NCI-H1694 (cell line): Measurements from ENCODE around the gene RABGAP1L.
"Not testable (repeated sequence)": the region's sequence is repeated elsewhere in the genome, so short reads cannot be mapped to it uniquely, and the experiment has no call there.

Source experiments
- DNase-seq: peaks from one replicate; lab custom pipeline; 2025; lab: John Stamatoyannopoulos, UW

The RABGAP1L gene

GRCh38 chr1:174198202-174198601, 38.9 kb downstream of the RABGAP1L start:
- DNase-seq = no peak

GRCh38 chr1:174200746-174201145, 41.4 kb downstream of the RABGAP1L start:
- DNase-seq = no peak

- DNase-seq = no peak
These were observed 45.5 kb downstream of the RABGAP1L start for GRCh38 chr1:174204697-174205308.

- DNase-seq = no peak
These were observed 47.0 kb downstream of the RABGAP1L start for GRCh38 chr1:174206148-174206836.

- DNase-seq = no peak
These were observed 50.2 kb downstream of the RABGAP1L start for GRCh38 chr1:174209347-174210187.

DNA sequence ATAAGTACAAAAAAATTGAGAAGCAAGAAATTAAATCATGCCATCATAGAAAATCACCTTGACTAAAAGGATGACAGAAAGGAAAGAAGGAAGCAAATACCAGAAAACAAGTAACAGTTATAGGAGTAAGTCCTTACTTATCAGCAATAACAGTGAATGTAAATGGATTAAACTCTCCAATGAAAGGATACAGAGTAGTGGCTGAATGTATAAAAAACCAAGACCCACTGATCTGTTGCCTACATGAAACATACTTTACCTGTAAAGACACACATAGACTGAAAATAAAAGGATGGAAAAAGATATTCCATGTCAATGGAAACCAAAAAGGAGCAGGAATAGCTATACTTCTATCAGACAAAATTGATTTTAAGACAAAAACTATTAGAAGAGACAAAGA, 52.2 kb downstream of the RABGAP1L start:
- no peak for DNase-seq

DNA sequence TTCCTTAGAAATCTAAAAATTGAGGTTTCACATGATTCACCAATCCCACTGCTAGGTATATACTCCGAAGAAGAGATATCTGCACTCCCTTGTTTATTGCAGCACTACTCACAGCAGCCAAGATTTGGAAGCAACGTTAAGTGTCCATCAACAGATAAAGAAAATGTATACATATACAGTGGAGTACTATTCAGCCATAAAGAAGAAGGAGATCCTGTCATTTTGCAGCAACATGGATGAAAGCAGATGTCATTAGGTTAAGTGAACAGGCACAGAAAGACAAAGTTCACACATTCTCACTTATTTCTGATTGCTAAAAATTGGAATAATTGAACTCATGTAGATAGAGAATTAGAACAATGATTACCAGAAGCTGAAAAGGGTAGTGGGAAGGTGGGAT, 56.4 kb downstream of the RABGAP1L start:
- DNase-seq = no peak

- DNase-seq = no peak
These were observed 57.9 kb downstream of the RABGAP1L start for GRCh38 chr1:174217248-174217647.

DNA sequence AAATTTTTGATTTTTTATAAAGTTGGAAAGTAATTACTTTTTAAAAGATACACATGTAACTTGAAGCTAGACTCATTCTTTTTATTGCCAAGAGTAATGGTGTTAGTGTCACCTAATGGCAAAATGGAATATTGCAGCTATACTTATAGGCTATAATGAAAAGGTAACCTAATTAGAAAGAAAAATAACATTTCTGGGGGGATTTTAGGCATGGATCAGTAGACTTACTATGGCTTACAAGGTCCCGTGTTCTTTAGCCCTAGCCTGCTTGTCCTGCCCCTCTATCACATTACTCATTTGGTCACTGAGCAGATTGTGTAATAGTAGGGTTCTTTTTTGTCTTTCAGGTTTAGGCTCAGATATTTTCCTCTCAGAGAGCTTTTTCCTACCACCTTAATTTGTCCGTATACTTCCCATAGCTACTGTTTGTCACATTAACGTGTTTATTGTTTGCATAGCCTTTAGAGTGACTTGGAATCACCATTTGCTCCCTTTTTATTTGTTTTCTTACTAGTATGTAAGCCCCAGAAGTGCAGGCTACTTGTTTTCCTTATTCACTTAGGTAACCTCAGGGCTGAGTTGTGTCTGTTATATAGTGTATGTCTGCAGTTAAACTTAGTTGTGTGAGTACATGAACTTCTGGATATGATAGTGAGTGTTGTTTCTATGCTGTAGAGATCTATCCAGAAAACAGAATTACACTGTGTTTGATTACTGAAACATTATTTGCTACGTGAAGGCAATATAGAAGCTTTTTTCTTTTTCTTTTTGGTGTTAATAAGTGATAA, 58.7 kb downstream of the RABGAP1L start:
- peak; percentile 54 for DNase-seq

- no peak for DNase-seq
These were observed 59.7 kb downstream of the RABGAP1L start for GRCh38 chr1:174218983-174219382.

- no peak for DNase-seq
These were observed 60.5 kb downstream of the RABGAP1L start for GRCh38 chr1:174219606-174220370.

- DNase-seq = no peak
These were observed 62.4 kb downstream of the RABGAP1L start for GRCh38 chr1:174221681-174222080.

DNA sequence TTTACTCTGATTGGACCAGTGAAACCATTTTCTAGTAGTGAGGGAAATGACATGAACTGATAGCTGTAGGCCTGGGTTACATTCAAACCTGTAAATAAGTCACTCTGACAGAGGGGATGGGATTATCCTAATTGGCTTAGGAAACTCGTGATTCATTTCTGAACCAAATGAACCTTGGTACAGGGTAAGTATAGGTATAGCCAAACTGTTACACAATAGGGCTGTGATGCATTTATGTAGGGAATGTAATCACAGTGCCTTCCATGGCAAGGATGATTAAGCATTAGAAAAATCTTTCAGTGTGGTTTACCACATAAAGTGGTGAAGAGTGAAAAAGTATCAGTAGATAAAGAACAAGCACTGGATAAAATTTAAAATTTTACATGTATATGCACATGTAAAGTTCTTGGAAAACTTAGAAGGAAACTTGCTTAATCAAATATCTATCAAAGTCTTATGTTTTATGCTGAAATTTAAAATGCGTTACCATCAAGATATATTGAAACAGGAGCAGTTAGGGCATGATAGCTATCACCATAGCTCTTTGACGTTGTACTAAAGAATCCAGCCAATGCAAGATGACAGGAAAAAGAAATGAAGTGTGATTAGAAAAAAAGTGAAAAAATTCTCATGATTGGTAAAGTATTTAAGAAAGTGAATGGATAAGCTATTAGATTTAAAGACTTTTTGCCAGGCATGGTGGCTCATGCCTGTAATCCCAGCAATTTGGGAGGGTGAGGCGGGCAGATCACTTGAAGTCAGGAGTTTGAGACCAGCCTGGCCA, 63.0 kb downstream of the RABGAP1L start:
- no peak for DNase-seq

- DNase-seq = no peak
These were observed 65.3 kb downstream of the RABGAP1L start for GRCh38 chr1:174224641-174225040.

GRCh38 chr1:174225499-174226204, 66.3 kb downstream of the RABGAP1L start:
- DNase-seq = no peak

DNA sequence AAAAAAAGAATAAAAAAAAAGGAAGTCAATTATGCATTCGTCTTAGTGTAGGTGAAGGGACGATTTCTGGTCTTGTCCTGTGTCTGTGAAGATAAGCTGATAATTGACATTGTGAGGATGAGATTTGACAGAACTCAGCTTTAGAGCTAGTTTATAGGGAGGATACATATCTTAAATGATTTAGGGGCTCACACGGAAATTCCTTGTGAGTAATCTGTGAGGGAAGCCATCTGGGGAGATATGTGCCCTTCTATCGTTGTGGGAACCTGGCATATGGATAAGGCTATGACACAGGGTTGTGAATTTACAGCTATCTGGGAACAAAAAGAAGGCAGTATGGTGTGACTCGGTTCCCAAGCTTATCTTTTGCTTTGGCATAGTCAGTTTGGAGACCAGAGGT, 71.1 kb downstream of the RABGAP1L start:
- DNase-seq = no peak

DNA sequence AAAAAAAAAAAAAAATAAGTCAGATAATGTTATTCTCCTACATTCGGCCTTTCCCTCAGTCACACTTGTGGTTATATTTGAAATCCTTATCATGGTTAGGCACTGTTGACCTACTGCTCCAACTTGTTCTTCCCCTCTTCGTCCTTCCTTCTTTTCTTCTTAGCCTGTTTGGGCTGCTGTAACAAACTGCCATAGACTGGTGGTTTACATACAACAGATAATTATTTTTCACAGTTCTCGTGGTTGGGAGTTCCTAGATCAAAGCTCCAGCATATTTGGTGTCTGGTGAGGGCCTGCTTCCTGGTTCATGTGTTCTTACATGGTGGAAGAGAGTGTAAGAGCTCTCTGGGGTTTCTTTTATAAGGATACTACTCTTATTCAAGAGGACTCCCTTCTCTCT, 73.4 kb downstream of the RABGAP1L start:
- DNase-seq = no peak

DNA sequence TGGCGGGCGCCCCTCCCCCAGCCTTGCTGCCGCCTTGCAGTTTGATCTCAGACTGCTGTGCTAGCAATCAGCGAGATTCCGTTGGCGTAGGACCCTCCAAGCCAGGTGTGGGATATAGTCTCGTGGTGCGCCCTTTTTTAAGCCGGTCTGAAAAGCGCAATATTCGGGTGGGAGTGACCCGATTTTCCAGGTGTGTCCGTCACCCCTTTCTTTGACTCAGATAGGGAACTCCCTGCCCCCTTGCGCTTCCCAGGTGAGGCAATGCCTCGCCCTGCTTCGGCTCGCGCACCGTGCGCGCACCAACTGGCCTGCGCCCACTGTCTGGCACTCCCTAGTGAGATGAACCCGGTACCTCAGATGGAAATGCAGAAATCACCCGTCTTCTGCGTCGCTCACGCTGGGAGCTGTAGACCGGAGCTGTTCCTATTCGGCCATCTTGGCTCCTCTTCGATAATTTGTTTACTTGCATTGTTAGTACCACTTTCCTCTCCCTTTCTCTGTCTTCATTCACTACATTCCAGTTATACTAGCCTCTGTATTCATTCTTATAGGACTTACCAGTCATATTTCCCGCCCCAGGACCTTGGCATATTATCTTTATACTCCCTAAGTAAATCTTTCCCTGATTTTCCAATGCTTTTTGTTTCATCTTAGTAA, 79.7 kb downstream of the RABGAP1L start:
- DNase-seq = not testable (repeated sequence)

DNA sequence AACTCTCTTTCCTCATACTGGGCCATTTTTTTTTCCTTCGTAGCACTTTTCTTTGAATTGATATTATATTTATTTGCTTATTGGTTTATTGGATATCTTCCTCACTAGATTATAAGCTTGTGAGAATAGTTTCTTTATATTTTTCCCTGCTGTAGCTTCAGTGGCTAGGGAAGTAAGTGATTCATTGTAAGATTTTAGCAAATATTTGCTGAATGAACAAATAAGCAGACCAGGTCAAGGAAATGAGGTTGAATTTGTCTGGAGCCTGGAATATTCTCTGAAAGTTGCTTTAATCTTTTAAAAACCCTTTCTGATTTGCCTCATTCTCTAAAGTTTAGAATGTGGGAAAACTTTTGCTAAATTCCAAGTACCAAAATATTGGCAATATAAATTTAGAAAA, 80.2 kb downstream of the RABGAP1L start:
- DNase-seq = no peak
